PC-9 (cell line): Measurements from ENCODE around the gene CGN. TPM values are rescaled to one million over a fixed set of nuclear protein-coding genes. Genes with fewer than 3 reads are reported as not detected.

Experiments used
- BruUV-seq: library from RNA; stranded (reverse); fragments of 400-500 nt; replicated peaks from 2 replicates; lab custom pipeline; 2021; lab: Mats Ljungman, UMichigan
- CTCF ChIA-PET: fragments of 300-600 bp; sonication (Branson Sonifier 250); formaldehyde crosslinking; loops from one replicate; lab custom pipeline; 2022; ENCODE audit warnings: antibody characterized with exemption; lab: Charles Lee
- POLR2A ChIA-PET: fragments of 300-600 bp; sonication (Branson Sonifier 250); formaldehyde crosslinking; loops from one replicate; lab custom pipeline; 2022; ENCODE audit warnings: antibody characterized with exemption; ENCODE audit not compliant: unreplicated experiment; lab: Charles Lee
- DNase-seq, 2 experiments: peaks; one replicate each; pipeline versions ENCODE4 v3.0.0 to v3.0.0-alpha.2; 2015 to 2022; ENCODE audit warnings: mixed read lengths in 1 of 2
- H2AFZ ChIP-seq: fragments of 200-600 bp; sonication (generic); 2 replicates; pipeline ENCODE4 v1.8.1; 2017; ENCODE audit warnings: antibody characterized with exemption
- H3F3A ChIP-seq: fragments of 200-600 bp; sonication (generic); 2 replicates; pipeline ENCODE4 v1.8.1; 2017; ENCODE audit warnings: antibody characterized with exemption, mild to moderate bottlenecking, low read depth; ENCODE audit not compliant: insufficient read depth
- H3K27ac ChIP-seq: fragments of 200-600 bp; sonication (generic); 2 replicates; pipeline ENCODE4 v1.6.1; 2016; ENCODE audit warnings: mixed run types
- H3K27me3 ChIP-seq: fragments of 200-600 bp; sonication (generic); 2 replicates; pipeline ENCODE4 v1.6.1; 2016; ENCODE audit warnings: low read depth, mixed run types; ENCODE audit not compliant: insufficient read depth
- H3K36me3 ChIP-seq: fragments of 200-600 bp; sonication (generic); 2 replicates; pipeline ENCODE4 v1.6.1; 2016; ENCODE audit warnings: low read depth, mixed run types
- H3K4me1 ChIP-seq: fragments of 200-600 bp; sonication (generic); replicated peaks from 2 replicates; pipeline ENCODE4 v1.6.1; 2016; ENCODE audit warnings: mixed run types; ENCODE audit not compliant: insufficient read depth
- H3K4me2 ChIP-seq: fragments of 200-600 bp; sonication (generic); 2 replicates; pipeline ENCODE4 v1.6.1; 2017; ENCODE audit warnings: mixed run types
- H3K4me3 ChIP-seq: fragments of 200-600 bp; sonication (generic); 2 replicates; pipeline ENCODE4 v1.6.1; 2016; ENCODE audit warnings: mixed run types
- H3K79me2 ChIP-seq: fragments of 200-600 bp; sonication (generic); 2 replicates; pipeline ENCODE4 v1.6.1; 2017; ENCODE audit warnings: low read depth, mixed run types
- H3K9me2 ChIP-seq: fragments of 200-600 bp; sonication (generic); 2 replicates; pipeline ENCODE4 v1.8.1; 2017; ENCODE audit warnings: mild to moderate bottlenecking; ENCODE audit not compliant: insufficient read depth
- H3K9me3 ChIP-seq: fragments of 200-600 bp; sonication (generic); 2 replicates; pipeline ENCODE4 v1.8.1; 2016; ENCODE audit warnings: low read depth; ENCODE audit not compliant: insufficient read depth
- H4K20me1 ChIP-seq: fragments of 200-600 bp; sonication (generic); 2 replicates; pipeline ENCODE4 v1.8.1; 2017; ENCODE audit not compliant: insufficient read depth
- EZH2 ChIP-seq: fragments of 200-600 bp; sonication (generic); IDR thresholded peaks from 2 replicates; pipeline ENCODE4 v1.8.0; 2017; ENCODE audit warnings: antibody characterized with exemption, low read depth
- intact Hi-C: fragments of 100-400 bp; cut with micrococcal nuclease; formaldehyde crosslinking; loops from one replicate; pipeline ENCODE4 v1.10.0; 2022; ENCODE audit not compliant: unreplicated experiment
- total RNA-seq: library from RNA; stranded (reverse); gene quantifications from 2 replicates; pipeline ENCODE4 v1.2.3, GENCODE V29; 2021
- TF ChIP-seq, protein P1 (sequence below): fragments of 200-600 bp; sonication (generic); conservative IDR thresholded peaks from 2 replicates; pipeline ENCODE4 v1.6.1; 2017; ENCODE audit warnings: mixed run types, antibody characterized with exemption, mild to moderate bottlenecking, moderate library complexity

Gene CGN
- total RNA-seq, 1 experiment from 2014 or later = 30.3 TPM

DNA sequence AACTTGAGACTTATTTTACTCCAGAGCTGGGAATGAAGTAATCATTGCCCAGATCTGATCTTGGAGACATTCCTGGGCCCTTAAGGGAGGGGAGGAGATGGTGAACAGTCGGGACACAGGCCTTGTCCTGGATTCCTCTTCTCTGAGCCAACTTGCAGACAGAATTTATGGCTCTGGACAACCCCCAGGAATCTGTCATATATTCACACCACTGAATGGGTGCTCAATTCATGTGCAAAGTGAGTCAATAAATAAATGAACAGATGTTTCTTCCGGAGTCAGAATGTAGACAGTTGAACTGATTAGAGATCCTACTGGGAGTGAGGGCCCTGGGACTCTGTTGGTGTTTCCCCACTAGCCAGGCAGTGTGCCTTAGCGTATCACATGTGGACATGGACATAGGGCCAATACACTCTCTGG is 31.5 kb downstream of the CGN start:
- Histone ChIP-seq H3K4me2 (peak overlapping the region; percentile 73), H3K36me3 (peaks cover 22% of the 10 kb centered on the region), H3F3A (peaks cover 52% of the 10 kb centered on the region), H3K9me2 (no peaks in the 10 kb centered on the region), H3K9me3 (no peaks in the 10 kb centered on the region), H3K79me2 (peaks cover 72% of the 10 kb centered on the region), H3K27me3 (no peaks in the 10 kb centered on the region), H4K20me1 (peaks cover 29% of the 10 kb centered on the region), H3K27ac (peak overlapping the region; percentile 95; the same call in 1 of the 2 replicates), H2AFZ (no peak overlapping the region), H3K4me3 (peak overlapping the region; percentile 92), H3K4me1 (peaks cover 65% of the 10 kb centered on the region)
- no TSS peak for BruUV-seq
- intact Hi-C loops = loop anchor here (10.0 kb wide), 1 partner anchor 348 kb away; the partner anchor contains the start of genes PIP5K1A and VPS72
- CTCF ChIA-PET = no interaction called here
- POLR2A ChIA-PET = interaction anchor here (0.5 to 0.6 kb wide), 2 partner anchors 342 to 1280 kb away, joined by 4 to 6 read pairs; no protein-coding TSS in a partner anchor
- peak; percentile 30 to 52 for DNase-seq
- TF ChIP-seq, protein P1, sequence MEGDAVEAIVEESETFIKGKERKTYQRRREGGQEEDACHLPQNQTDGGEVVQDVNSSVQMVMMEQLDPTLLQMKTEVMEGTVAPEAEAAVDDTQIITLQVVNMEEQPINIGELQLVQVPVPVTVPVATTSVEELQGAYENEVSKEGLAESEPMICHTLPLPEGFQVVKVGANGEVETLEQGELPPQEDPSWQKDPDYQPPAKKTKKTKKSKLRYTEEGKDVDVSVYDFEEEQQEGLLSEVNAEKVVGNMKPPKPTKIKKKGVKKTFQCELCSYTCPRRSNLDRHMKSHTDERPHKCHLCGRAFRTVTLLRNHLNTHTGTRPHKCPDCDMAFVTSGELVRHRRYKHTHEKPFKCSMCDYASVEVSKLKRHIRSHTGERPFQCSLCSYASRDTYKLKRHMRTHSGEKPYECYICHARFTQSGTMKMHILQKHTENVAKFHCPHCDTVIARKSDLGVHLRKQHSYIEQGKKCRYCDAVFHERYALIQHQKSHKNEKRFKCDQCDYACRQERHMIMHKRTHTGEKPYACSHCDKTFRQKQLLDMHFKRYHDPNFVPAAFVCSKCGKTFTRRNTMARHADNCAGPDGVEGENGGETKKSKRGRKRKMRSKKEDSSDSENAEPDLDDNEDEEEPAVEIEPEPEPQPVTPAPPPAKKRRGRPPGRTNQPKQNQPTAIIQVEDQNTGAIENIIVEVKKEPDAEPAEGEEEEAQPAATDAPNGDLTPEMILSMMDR = no peak
- TF ChIP-seq EZH2 = no peak

DNA sequence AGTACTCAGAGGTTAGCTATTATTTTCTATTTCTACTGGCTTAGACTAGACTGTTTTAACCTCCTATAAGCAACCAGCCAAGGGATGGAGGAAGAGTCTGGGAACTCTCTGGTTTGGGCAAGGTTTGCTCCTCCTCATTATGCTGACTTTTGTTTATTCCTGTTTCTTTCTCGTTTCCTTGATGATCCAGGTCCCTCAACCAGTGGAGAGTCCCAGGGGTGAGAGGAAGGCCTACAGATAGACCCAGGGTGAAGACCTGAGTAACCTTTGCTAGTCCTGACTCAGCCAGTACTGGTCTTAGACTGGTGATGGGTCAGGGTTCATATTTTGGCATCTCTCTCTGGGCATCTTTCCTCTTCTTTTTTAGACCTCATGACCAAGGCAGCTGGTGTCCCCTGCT is 34.4 kb downstream of the CGN start:
- H3K4me1 ChIP-seq = peaks cover 74% of the 10 kb centered on the region
- peak in 1 of 2 experiments; percentile 52 for DNase-seq
- no TSS peak for BruUV-seq
- H2AFZ ChIP-seq = no peak overlapping the region
- H3K27me3 ChIP-seq = no peaks in the 10 kb centered on the region
- intact Hi-C loops = loop anchor here (5.0 to 10.0 kb wide), 2 partner anchors 192 to 351 kb away; partner anchors contain the start of genes PIP5K1A and VPS72
- peaks cover 62% of the 10 kb centered on the region for H3F3A ChIP-seq
- peak overlapping the region; percentile 55 for H3K4me2 ChIP-seq
- CTCF ChIA-PET = interaction anchor here (0.6 kb wide), 1 partner anchor 122 kb away, joined by 4 read pairs; no protein-coding TSS in a partner anchor
- H3K36me3 ChIP-seq = peaks cover 31% of the 10 kb centered on the region
- H3K4me3 ChIP-seq = no peak overlapping the region; the same call in 1 of the 2 replicates
- H4K20me1 ChIP-seq = peaks cover 29% of the 10 kb centered on the region
- POLR2A ChIA-PET = interaction anchor here (0.6 kb wide), 2 partner anchors 234 to 242 kb away, joined by 3 read pairs; no protein-coding TSS in a partner anchor
- no peak for TF ChIP-seq EZH2
- TF ChIP-seq, protein P1 = no peak
- no peaks in the 10 kb centered on the region for H3K9me2 ChIP-seq
- no peaks in the 10 kb centered on the region for H3K9me3 ChIP-seq
- H3K79me2 ChIP-seq = peaks cover 82% of the 10 kb centered on the region
- peak overlapping the region; percentile 99 for H3K27ac ChIP-seq

DNA sequence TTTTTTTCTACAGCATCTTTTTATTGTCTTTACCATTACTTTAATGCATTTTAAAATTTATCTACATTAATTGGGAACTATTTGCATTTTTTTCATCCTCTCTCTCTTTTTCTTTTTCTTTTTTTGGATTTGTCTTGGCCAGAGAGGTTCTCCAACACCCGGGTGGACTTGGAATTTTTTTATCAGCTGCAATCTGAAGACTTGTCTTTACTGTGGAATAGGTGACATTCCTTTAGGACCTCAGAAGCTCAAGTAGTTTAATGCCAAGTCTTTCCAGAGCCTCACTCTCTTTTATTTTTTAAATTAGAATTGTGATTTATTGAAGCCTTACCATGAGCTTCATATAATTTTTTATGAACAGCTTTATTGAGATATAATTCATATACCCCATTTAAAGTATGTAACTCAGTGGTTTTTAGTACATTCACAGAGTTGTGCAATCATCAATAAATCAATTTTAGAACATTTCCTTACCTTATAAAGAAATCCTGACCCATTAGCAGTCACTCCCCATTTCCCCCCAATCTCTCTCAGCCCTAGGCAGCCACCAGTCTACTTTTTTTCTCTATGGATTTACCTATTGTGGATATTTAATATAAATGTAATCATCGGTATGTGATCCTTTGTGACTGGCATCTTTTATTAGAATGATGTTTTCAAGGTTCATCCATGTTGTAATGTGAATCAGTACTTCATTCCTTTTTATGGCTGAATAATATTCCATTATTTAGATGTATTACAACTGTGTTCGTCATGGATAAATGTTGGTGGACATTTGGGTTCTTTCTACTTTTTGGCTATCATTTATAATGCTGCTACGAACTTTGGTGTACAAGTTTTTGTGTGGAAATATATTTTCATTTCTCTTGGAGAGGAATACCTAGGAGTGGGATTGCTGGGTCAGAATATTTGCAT is 35.1 kb downstream of the CGN start:
- CTCF ChIA-PET = interaction anchor here (0.6 to 1.0 kb wide), 2 partner anchors 22 to 122 kb away, joined by 3 to 4 read pairs; no protein-coding TSS in a partner anchor
- Histone ChIP-seq H3K27ac (peak overlapping the region; percentile 99), H3K4me3 (peak overlapping the region; percentile 13; the same call in 1 of the 2 replicates), H3K27me3 (no peaks in the 10 kb centered on the region), H3K4me2 (peak overlapping the region; percentile 55), H3K79me2 (peaks cover 82% of the 10 kb centered on the region), H2AFZ (no peak overlapping the region), H3K36me3 (peaks cover 32% of the 10 kb centered on the region), H4K20me1 (peaks cover 27% of the 10 kb centered on the region), H3F3A (peaks cover 58% of the 10 kb centered on the region), H3K4me1 (peaks cover 81% of the 10 kb centered on the region), H3K9me2 (no peaks in the 10 kb centered on the region), H3K9me3 (no peaks in the 10 kb centered on the region)
- DNase-seq = peak in 1 of 2 experiments; percentile 35
- BruUV-seq = TSS peak; percentile 63
- intact Hi-C loops = loop anchor here (5.0 to 10.0 kb wide), 2 partner anchors 191 to 351 kb away; partner anchors contain the start of genes PIP5K1A and VPS72
- POLR2A ChIA-PET = interaction anchor here (0.5 to 1.4 kb wide), 9 partner anchors 10 to 1990 kb away, joined by 3 to 12 read pairs (median 4); partner anchors contain the start of genes CGN and S100A6
- TF ChIP-seq, protein P1 = no peak
- TF ChIP-seq EZH2 = no peak
